HuH-7 (cell line): Measurements from ENCODE around the gene SLC25A44.
"Not testable (repeated sequence)": the region's sequence is repeated elsewhere in the genome, so short reads cannot be mapped to it uniquely, and the experiment has no call there.

ENCODE experiments used
- DNase-seq: peaks from one replicate; pipeline ENCODE4 v3.0.0; 2011; ENCODE audit warnings: low spot score

SLC25A44 gene

GRCh38 chr1:156163712-156164111, 30.2 kb upstream of the SLC25A44 start:
- DNase-seq: no peak

GRCh38 chr1:156164125-156164831, 29.6 kb upstream of the SLC25A44 start:
- DNase-seq: no peak

GRCh38 chr1:156165083-156165482, 28.8 kb upstream of the SLC25A44 start:
- no peak for DNase-seq

GRCh38 chr1:156167536-156167935, 26.4 kb upstream of the SLC25A44 start:
- no peak for DNase-seq

GRCh38 chr1:156172696-156173470, 21.0 kb upstream of the SLC25A44 start:
- DNase-seq: peak; percentile 48

GRCh38 chr1:156176610-156177210, 17.2 kb upstream of the SLC25A44 start:
- DNase-seq: no peak

GRCh38 chr1:156177919-156178654, 15.8 kb upstream of the SLC25A44 start:
- no peak for DNase-seq

GRCh38 chr1:156180471-156180870, 13.4 kb upstream of the SLC25A44 start:
- no peak for DNase-seq

GRCh38 chr1:156181391-156181924, 12.4 kb upstream of the SLC25A44 start:
- not testable (repeated sequence) for DNase-seq

- not testable (repeated sequence) for DNase-seq
Measured at GRCh38 chr1:156182010-156182779, 11.7 kb upstream of the SLC25A44 start.

GRCh38 chr1:156186347-156187177, 7.3 kb upstream of the SLC25A44 start:
- DNase-seq: not testable (repeated sequence)

GRCh38 chr1:156190265-156190664, 3.6 kb upstream of the SLC25A44 start:
- not testable (repeated sequence) for DNase-seq

- no peak for DNase-seq
Measured at GRCh38 chr1:156191292-156191964, 2.5 kb upstream of the SLC25A44 start.

- no peak for DNase-seq
Measured at GRCh38 chr1:156193208-156193487, 756 bp upstream of the SLC25A44 start.

- no peak for DNase-seq
Measured at GRCh38 chr1:156194300-156194652, 372 bp downstream of the SLC25A44 start.

GRCh38 chr1:156195853-156196252, 1.9 kb downstream of the SLC25A44 start:
- no peak for DNase-seq

- DNase-seq: no peak
Measured at GRCh38 chr1:156196445-156196844, 2.5 kb downstream of the SLC25A44 start.

GRCh38 chr1:156198831-156199349, 5.0 kb downstream of the SLC25A44 start:
- no peak for DNase-seq

- DNase-seq: no peak
Measured at GRCh38 chr1:156200044-156200443, 6.1 kb downstream of the SLC25A44 start.

GRCh38 chr1:156203331-156203730, 9.4 kb downstream of the SLC25A44 start:
- no peak for DNase-seq
